ENCODE measurements around the gene NEO1.

GRCh38 chr15:73227433-73228056 lies 175.3 kb downstream of the NEO1 start:
- TF ChIP-seq POLR2AphosphoS5 (IDR thresholded peaks at IDR 0.05; ENCODE audit: low read depth, low read length) (no peak), EP300 (IDR thresholded peaks at IDR 0.05; ENCODE audit: borderline replicate concordance in 1 of 2, low read depth in 1 of 2, low read length in 1 of 2) (no peak), NFIC (IDR thresholded peaks at IDR 0.05; ENCODE audit: borderline replicate concordance) (no peak)
- TF ChIP-seq, protein P1, sequence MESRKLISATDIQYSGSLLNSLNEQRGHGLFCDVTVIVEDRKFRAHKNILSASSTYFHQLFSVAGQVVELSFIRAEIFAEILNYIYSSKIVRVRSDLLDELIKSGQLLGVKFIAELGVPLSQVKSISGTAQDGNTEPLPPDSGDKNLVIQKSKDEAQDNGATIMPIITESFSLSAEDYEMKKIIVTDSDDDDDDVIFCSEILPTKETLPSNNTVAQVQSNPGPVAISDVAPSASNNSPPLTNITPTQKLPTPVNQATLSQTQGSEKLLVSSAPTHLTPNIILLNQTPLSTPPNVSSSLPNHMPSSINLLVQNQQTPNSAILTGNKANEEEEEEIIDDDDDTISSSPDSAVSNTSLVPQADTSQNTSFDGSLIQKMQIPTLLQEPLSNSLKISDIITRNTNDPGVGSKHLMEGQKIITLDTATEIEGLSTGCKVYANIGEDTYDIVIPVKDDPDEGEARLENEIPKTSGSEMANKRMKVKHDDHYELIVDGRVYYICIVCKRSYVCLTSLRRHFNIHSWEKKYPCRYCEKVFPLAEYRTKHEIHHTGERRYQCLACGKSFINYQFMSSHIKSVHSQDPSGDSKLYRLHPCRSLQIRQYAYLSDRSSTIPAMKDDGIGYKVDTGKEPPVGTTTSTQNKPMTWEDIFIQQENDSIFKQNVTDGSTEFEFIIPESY (IDR thresholded peaks at IDR 0.05; ENCODE audit: borderline replicate concordance, low read depth) = no peak
- TF ChIP-seq, protein P2, sequence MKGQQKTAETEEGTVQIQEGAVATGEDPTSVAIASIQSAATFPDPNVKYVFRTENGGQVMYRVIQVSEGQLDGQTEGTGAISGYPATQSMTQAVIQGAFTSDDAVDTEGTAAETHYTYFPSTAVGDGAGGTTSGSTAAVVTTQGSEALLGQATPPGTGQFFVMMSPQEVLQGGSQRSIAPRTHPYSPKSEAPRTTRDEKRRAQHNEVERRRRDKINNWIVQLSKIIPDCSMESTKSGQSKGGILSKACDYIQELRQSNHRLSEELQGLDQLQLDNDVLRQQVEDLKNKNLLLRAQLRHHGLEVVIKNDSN (IDR thresholded peaks at IDR 0.05; ENCODE audit: borderline replicate concordance, low read depth) = no peak
- TF ChIP-seq, protein P3, sequence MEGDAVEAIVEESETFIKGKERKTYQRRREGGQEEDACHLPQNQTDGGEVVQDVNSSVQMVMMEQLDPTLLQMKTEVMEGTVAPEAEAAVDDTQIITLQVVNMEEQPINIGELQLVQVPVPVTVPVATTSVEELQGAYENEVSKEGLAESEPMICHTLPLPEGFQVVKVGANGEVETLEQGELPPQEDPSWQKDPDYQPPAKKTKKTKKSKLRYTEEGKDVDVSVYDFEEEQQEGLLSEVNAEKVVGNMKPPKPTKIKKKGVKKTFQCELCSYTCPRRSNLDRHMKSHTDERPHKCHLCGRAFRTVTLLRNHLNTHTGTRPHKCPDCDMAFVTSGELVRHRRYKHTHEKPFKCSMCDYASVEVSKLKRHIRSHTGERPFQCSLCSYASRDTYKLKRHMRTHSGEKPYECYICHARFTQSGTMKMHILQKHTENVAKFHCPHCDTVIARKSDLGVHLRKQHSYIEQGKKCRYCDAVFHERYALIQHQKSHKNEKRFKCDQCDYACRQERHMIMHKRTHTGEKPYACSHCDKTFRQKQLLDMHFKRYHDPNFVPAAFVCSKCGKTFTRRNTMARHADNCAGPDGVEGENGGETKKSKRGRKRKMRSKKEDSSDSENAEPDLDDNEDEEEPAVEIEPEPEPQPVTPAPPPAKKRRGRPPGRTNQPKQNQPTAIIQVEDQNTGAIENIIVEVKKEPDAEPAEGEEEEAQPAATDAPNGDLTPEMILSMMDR (IDR thresholded peaks at IDR 0.05) = no peak
- TF ChIP-seq, protein P4, sequence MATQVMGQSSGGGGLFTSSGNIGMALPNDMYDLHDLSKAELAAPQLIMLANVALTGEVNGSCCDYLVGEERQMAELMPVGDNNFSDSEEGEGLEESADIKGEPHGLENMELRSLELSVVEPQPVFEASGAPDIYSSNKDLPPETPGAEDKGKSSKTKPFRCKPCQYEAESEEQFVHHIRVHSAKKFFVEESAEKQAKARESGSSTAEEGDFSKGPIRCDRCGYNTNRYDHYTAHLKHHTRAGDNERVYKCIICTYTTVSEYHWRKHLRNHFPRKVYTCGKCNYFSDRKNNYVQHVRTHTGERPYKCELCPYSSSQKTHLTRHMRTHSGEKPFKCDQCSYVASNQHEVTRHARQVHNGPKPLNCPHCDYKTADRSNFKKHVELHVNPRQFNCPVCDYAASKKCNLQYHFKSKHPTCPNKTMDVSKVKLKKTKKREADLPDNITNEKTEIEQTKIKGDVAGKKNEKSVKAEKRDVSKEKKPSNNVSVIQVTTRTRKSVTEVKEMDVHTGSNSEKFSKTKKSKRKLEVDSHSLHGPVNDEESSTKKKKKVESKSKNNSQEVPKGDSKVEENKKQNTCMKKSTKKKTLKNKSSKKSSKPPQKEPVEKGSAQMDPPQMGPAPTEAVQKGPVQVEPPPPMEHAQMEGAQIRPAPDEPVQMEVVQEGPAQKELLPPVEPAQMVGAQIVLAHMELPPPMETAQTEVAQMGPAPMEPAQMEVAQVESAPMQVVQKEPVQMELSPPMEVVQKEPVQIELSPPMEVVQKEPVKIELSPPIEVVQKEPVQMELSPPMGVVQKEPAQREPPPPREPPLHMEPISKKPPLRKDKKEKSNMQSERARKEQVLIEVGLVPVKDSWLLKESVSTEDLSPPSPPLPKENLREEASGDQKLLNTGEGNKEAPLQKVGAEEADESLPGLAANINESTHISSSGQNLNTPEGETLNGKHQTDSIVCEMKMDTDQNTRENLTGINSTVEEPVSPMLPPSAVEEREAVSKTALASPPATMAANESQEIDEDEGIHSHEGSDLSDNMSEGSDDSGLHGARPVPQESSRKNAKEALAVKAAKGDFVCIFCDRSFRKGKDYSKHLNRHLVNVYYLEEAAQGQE (IDR thresholded peaks at IDR 0.05; ENCODE audit: low read depth, low read length) = no peak
